SU-DHL-6 (cell line): ENCODE data around the gene CPNE1.

ENCODE experiments used
- EZH2phosphoT487 ChIP-seq: fragments of 200-600 bp; sonication (generic), shearing (Covaris generic); conservative IDR thresholded peaks from 2 replicates; pipeline ENCODE4 v1.6.1; 2018; ENCODE audit warnings: mild to moderate bottlenecking, antibody characterized with exemption, low read length, moderate library complexity, mixed read lengths
- TF ChIP-seq, protein P1 (sequence below): fragments of 200-600 bp; sonication (generic); IDR thresholded peaks from one replicate; pipeline ENCODE4 v1.5.1; 2017; ENCODE audit warnings: antibody characterized with exemption, mild to moderate bottlenecking, low read length, moderate library complexity; ENCODE audit not compliant: insufficient read depth, poor library complexity, severe bottlenecking

GRCh38 chr20:35714127-35714526 lies 49.4 kb upstream of the CPNE1 start:
- TF ChIP-seq, protein P1, sequence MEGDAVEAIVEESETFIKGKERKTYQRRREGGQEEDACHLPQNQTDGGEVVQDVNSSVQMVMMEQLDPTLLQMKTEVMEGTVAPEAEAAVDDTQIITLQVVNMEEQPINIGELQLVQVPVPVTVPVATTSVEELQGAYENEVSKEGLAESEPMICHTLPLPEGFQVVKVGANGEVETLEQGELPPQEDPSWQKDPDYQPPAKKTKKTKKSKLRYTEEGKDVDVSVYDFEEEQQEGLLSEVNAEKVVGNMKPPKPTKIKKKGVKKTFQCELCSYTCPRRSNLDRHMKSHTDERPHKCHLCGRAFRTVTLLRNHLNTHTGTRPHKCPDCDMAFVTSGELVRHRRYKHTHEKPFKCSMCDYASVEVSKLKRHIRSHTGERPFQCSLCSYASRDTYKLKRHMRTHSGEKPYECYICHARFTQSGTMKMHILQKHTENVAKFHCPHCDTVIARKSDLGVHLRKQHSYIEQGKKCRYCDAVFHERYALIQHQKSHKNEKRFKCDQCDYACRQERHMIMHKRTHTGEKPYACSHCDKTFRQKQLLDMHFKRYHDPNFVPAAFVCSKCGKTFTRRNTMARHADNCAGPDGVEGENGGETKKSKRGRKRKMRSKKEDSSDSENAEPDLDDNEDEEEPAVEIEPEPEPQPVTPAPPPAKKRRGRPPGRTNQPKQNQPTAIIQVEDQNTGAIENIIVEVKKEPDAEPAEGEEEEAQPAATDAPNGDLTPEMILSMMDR: no peak
- no peak for TF ChIP-seq EZH2phosphoT487
